Activated naive CD8-positive, alpha-beta T cell treated with anti-CD3 and anti-CD28 coated beads, Interleukin-2, amount 50 U/mL, for 24 hours (primary cell): ENCODE measurements around the gene RFLNA.
"Not testable (repeated sequence)": the region's sequence is repeated elsewhere in the genome, so short reads cannot be mapped to it uniquely, and the experiment has no call there.

Experiments
- ATAC-seq: fragments of 150-1000 bp; cut with Tn5 transposase; one replicate; pipeline ENCODE4 v1.10.0; 2021
- DNase-seq: peaks from one replicate; pipeline ENCODE4 v3.0.0; 2021
- H3K27ac Mint-ChIP-seq: one replicate; pipeline ENCODE4 v1.8.0; 2021; ENCODE audit warnings: mild to moderate bottlenecking, mixed read lengths
- H3K27me3 Mint-ChIP-seq: one replicate; pipeline ENCODE4 v1.8.0; 2021; ENCODE audit warnings: mixed read lengths
- H3K36me3 Mint-ChIP-seq: one replicate; pipeline ENCODE4 v1.8.0; 2021; ENCODE audit warnings: low read depth, mixed read lengths
- H3K4me1 Mint-ChIP-seq: one replicate; pipeline ENCODE4 v1.8.0; 2021; ENCODE audit warnings: mixed read lengths
- H3K4me3 Mint-ChIP-seq: one replicate; pipeline ENCODE4 v1.8.0; 2021; ENCODE audit warnings: mild to moderate bottlenecking, moderate library complexity, mixed read lengths
- H3K9me3 Mint-ChIP-seq: one replicate; pipeline ENCODE4 v1.8.0; 2021; ENCODE audit warnings: mixed read lengths

The RFLNA gene

DNA sequence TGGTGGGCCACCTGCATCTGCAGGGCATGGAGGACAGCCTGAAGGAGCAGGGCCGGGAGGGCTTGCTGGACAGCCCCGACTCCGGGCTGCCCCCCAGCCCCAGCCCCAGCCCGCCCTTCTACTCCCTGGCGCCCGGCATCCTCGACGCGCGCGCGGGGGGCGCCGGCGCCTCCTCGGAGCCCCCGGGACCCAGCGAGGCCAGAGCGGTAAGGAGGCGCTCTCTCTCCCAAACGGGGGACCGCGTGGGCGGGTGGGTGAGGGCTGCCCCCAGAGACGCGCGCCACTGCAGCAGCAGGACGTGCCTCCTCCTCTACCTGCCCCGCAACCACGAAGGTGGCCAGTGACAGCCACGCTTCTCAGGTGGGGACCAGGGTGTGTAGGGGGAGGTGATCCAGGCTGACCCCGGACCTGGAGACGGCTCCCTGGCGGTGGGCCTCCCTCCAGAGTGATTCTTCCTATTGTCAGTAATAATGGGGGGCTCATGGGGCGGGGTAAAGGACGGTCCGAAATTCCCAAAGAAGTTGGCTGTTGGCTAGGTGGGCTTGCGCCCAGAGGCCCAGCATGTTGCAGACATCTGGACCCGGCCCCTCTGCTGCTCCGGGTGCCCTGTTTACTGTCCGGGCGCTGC is 652 bp downstream of the RFLNA start:
- peaks cover 38% of the 10 kb centered on the region for H3K27me3 Mint-ChIP-seq
- H3K4me1 Mint-ChIP-seq, result peaks cover 2% of the 10 kb centered on the region
- no peak overlapping the region for H3K4me3 Mint-ChIP-seq
- H3K9me3 Mint-ChIP-seq, result no peaks in the 10 kb centered on the region
- H3K27ac Mint-ChIP-seq, result no peak overlapping the region
- no peaks in the 10 kb centered on the region for H3K36me3 Mint-ChIP-seq
- ATAC-seq (no peak), DNase-seq (no peak)

DNA sequence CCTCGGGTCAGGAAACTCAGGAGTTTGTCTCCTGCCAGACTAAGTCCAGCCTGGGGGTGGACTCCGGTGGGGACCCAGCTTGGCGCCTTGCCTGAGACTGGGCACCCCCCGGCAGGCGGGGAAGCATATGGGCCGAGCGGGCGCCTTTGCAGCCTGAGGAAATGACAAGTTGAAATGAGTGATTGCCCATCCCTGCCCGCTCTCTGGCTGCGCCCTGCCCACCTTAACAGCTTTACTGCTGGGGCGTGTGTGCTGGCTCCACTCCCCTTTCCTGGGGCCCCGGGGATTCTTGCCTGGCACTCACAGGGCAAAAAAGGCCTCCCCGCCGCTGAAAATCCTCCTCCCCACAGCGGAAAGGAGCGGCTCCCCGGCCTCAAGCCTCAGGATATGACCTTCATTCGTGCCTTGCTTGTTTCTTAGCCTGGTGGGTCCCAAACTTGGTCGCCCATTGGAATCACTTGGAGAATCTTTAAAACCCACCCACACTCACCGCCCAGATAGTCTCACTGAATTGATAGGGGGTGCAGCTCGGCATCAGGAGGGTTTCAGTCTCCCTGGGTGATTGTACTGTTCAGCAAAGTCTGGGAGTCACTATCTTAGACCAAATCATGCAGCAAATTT is 1.5 kb downstream of the RFLNA start:
- Mint-ChIP-seq H3K4me3 (no peak overlapping the region), H3K4me1 (peaks cover 2% of the 10 kb centered on the region), H3K27ac (no peak overlapping the region), H3K27me3 (peaks cover 38% of the 10 kb centered on the region), H3K9me3 (no peaks in the 10 kb centered on the region), H3K36me3 (no peaks in the 10 kb centered on the region)
- ATAC-seq (no peak), DNase-seq (no peak)

DNA sequence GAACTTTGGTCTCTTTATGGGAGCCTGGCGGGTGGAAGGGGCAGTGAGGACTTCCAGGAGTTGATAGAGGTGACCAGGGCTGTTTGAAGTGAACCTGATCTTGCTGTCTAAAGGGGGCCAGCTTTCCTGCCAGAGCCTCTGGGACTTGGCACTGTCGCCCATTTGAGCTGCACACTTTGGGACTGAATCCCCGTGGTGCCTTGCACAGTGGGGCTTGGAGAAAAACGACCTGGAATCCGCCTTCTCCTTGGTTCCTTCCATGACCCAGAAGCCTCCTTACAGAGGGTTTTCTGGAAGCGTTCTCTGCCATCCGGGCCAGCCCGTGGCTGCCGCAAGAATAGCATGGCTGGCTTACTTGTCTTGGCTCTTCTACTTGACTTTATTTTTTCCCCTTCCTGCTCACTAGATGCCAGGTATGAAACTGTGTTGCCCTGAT is 2.0 kb downstream of the RFLNA start:
- peaks cover 38% of the 10 kb centered on the region for H3K27me3 Mint-ChIP-seq

DNA sequence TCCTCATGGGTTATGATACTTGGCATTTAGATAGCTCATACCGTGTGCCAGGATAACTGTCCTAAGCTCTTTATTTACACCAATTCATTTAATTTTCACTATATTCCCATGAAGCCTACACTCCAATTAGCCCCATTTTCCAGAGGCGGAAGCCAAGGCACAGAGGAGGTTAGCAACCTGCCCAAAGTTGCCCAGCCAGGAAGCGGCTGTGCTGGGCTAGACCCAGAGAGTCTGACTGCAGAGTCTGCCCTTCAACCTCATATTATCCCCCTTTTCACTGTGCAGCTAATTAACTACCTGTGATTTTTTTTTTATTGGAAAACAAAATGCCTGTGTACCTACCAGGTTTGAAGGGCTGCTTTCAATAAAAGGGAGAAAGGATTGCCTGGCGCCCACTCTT is 2.5 kb downstream of the RFLNA start:
- Mint-ChIP-seq H3K36me3 (no peaks in the 10 kb centered on the region), H3K27me3 (peaks cover 38% of the 10 kb centered on the region), H3K4me3 (no peak overlapping the region), H3K9me3 (no peaks in the 10 kb centered on the region), H3K4me1 (peaks cover 2% of the 10 kb centered on the region), H3K27ac (no peak overlapping the region)
- ATAC-seq, result no peak
- no peak for DNase-seq

More for the DNA sequence above, 2.0 kb downstream of the RFLNA start:
- no peak overlapping the region for H3K27ac Mint-ChIP-seq
- peaks cover 2% of the 10 kb centered on the region for H3K4me1 Mint-ChIP-seq
- DNase-seq (no peak), ATAC-seq (peak; percentile 25)
- no peak overlapping the region for H3K4me3 Mint-ChIP-seq
- no peaks in the 10 kb centered on the region for H3K36me3 Mint-ChIP-seq
- no peaks in the 10 kb centered on the region for H3K9me3 Mint-ChIP-seq

DNA sequence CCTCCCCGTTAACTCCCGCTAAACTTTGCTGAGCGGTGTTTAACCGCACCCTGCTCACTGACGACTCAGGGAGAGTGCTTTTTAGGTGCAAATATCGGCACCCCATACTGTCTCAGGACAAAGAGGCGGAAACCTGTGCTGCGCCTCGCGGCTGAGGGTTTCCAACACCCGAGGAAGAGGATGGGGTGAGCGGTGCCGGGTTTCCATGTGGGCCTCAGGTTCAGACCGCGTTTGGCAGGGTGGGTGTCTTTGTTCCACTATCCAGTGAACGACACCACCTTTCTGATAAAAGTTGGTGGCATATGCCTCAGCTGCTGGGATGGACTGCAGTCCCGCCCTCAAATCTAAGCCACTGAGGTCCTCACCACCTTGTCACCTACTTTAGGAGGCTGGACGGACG is 3.0 kb downstream of the RFLNA start:
- Mint-ChIP-seq H3K4me1 (peaks cover 2% of the 10 kb centered on the region), H3K27me3 (peaks cover 37% of the 10 kb centered on the region), H3K9me3 (no peaks in the 10 kb centered on the region), H3K4me3 (no peak overlapping the region), H3K27ac (no peak overlapping the region), H3K36me3 (no peaks in the 10 kb centered on the region)
- ATAC-seq, result no peak
- DNase-seq, result no peak

DNA sequence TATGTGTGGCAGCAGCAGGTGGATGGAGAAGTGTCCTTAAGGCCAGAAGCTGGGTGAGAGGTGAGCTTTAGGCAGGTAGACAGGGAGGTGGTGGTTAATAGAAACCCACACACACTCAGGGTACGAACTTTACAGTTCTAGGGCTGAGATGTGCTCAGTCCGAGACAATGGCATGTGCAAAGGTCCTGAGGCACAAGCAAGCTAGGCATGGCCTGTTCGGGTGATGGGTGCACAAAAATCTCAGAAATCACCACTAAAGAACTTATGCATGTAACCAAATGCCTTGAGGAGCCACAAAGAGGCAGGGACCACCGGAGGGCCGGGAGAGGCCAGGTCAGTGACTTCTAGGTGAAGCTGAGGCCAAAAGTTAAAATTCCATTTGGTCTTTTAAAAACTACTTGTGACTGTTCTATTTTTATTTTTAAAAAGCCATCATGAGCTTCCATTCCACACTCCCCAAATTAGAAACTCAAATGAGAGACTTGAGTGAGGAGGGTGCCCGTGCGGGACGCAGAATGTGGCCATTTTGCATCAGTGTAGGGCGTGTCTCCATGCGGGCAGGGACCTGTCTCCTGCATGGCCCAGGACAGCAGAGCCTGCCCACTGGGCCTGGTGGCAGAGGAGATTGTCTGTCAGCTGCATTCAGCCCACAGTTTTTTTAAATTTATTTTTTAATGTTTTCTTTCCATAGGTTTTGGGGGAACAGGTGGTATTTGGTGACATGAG is 4.0 kb downstream of the RFLNA start:
- Mint-ChIP-seq H3K36me3 (no peaks in the 10 kb centered on the region), H3K4me1 (peaks cover 2% of the 10 kb centered on the region), H3K27ac (no peak overlapping the region), H3K9me3 (no peaks in the 10 kb centered on the region), H3K4me3 (no peak overlapping the region), H3K27me3 (peaks cover 31% of the 10 kb centered on the region)
- no peak for DNase-seq
- no peak for ATAC-seq

DNA sequence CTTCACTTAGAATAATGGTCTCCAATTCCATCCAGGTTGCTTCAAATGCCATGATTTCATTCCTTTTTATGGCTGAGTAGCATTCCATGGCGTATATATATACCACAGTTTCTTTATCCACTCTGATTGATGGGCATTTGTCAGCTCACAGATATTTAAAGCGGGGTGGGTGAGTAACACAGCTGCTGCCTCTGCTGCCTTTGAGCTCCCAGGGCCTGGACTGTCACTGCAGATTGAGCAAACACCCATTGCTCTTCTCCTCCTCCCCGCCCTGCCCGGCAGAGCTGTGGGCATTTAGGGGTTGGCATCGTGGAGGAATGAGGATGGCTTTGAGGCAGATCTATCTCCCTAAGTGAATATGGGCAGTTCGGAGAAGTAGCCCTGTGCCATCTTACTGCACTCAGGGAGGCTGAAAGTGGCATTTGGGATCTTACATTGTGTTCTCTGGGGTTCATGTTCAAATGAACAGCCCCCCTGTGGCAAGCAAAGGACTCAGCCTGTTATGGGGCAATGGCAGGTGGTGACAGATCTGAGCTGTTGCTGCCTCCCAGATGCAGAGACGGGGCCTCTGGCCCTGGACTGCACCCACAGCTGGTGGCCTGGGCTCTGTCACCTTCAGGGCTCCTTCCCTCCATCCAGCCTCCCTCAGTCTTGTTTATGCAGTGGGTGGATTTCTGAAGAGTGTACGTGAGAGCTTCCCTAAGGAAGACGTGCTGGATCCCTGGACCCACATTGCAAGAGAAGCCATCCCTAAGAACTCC is 4.9 kb downstream of the RFLNA start:
- ATAC-seq, result no peak
- no peak overlapping the region for H3K27ac Mint-ChIP-seq
- no peaks in the 10 kb centered on the region for H3K9me3 Mint-ChIP-seq
- no peak for DNase-seq
- peaks cover 2% of the 10 kb centered on the region for H3K4me1 Mint-ChIP-seq
- H3K27me3 Mint-ChIP-seq, result peaks cover 22% of the 10 kb centered on the region
- no peaks in the 10 kb centered on the region for H3K36me3 Mint-ChIP-seq
- H3K4me3 Mint-ChIP-seq, result no peak overlapping the region

DNA sequence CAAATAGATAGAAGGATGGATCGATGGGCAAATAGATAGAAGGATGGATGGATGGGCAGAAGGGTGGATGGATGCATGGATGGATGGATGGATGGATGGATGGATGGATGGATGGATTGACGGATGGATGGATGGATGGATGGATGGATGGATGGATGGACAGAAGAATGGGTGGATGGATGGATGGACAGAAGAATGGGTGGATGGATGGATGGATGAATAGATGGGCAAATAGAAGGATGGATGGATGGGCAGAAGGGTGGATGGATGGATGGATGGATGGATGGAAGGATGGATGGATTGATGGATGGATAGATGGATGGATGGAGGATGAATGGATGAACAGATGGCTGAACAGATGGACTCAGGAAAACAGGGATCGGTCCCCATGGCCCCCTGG is 5.8 kb downstream of the RFLNA start:
- not testable (repeated sequence) for H3K27ac Mint-ChIP-seq, H3K9me3 Mint-ChIP-seq, H3K36me3 Mint-ChIP-seq, DNase-seq, H3K4me1 Mint-ChIP-seq, ATAC-seq, H3K4me3 Mint-ChIP-seq
- peaks cover 22% of the 10 kb centered on the region for H3K27me3 Mint-ChIP-seq

DNA sequence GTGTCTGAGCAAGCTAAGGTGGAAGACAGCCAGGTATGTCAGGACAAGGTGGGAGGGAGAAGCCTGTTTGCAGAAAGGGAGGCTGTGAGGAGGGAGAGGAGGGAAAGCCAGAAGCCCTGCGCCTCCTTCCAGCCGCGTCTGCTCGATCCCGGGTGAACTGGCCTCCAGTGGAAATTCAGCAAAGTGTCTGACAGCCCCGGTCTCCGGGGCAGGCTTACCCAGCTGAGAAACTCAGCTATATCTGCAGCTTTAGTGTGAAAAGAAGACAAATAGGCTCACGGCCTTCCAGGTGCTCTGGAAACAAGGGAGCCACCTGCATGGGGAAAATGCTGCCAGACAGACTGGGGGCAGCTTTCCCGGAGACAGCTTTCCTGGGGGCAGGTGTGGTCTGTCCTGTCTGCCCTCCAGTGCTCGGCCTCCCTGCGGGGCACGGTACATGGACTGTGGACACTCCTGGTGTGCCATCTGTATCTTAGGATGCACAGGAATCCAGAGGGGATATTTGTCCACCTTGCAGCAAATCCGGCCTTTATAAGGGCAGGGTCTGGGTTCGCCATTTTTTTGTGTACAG is 6.3 kb downstream of the RFLNA start:
- DNase-seq (no peak), ATAC-seq (no peak)
- Mint-ChIP-seq H3K27me3 (peaks cover 16% of the 10 kb centered on the region), H3K36me3 (no peaks in the 10 kb centered on the region), H3K4me3 (no peak overlapping the region), H3K4me1 (no peaks in the 10 kb centered on the region), H3K9me3 (no peaks in the 10 kb centered on the region), H3K27ac (no peak overlapping the region)

DNA sequence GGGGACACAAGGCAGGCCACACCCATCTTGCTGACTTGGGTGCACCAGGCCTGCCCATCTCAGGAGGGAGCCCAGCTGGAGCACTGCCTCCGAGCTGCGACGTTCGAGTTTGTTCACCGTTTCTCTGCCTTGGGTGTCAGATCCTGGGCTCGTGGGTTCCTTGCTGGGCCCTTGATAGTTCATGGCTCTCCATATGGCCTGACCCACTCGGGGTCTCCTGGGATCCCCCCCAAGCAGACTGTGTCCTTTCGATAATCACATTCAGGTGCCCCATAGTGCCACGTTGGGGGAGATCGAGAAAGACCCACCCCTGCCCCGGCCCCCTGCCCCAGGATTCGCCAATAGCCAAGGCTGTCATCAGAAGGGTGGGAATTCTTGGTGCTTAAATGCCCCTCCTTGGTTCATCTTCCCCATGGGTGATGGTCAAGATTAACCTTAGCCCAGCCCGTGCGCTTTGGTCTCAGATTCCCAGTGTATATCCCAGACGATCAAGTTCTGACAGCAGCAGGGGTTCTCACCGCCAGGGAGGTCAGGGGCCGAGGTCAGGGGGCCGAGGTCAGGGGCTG is 7.4 kb downstream of the RFLNA start:
- H3K4me3 Mint-ChIP-seq, result no peak overlapping the region
- no peaks in the 10 kb centered on the region for H3K36me3 Mint-ChIP-seq
- no peak overlapping the region for H3K27ac Mint-ChIP-seq
- H3K4me1 Mint-ChIP-seq, result no peaks in the 10 kb centered on the region
- H3K27me3 Mint-ChIP-seq, result peaks cover 8% of the 10 kb centered on the region
- no peak for DNase-seq
- no peak for ATAC-seq
- H3K9me3 Mint-ChIP-seq, result no peaks in the 10 kb centered on the region

DNA sequence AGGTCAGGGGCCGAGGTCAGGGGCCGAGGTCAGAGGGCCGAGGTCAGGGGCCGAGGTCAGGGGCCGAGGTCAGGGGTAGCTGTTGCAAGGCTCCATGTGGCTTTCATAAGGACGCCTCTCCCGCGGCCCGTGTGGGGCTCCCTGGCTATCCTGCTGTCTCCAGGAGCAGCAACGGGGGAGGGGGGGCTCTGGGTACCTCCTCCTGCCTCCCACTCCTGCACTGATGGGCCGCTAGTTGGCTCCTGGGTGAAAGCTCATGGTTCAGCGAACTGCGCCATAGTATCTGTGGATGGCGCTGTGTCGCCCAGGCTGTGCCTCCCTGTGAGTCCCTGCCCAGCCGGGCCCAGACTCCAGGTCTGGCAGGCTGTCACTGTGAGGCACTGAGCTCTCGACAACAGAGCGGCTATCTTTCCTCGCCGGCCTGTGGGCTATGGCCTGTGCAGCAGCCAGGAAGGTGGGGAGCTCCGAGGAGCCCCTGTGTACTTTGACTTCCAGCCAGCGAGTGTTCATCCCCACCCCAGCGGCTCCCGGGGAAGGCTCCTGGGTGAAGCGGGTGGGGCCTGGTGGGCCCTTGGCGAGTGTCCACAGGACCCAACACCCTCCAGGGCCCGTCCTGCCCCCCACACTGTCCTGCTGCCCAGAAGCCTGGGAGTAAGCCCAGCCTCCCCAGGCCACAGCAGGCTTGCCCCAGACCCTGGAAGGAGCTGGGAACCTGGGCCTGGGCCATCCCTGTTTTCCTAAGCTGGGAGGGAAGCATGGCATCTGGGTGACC is 8.1 kb downstream of the RFLNA start:
- no peaks in the 10 kb centered on the region for H3K36me3 Mint-ChIP-seq
- H3K27me3 Mint-ChIP-seq, result peaks cover 3% of the 10 kb centered on the region
- no peaks in the 10 kb centered on the region for H3K9me3 Mint-ChIP-seq
- H3K4me1 Mint-ChIP-seq, result no peaks in the 10 kb centered on the region
- H3K27ac Mint-ChIP-seq, result no peak overlapping the region
- no peak for ATAC-seq
- H3K4me3 Mint-ChIP-seq, result no peak overlapping the region
- no peak for DNase-seq

DNA sequence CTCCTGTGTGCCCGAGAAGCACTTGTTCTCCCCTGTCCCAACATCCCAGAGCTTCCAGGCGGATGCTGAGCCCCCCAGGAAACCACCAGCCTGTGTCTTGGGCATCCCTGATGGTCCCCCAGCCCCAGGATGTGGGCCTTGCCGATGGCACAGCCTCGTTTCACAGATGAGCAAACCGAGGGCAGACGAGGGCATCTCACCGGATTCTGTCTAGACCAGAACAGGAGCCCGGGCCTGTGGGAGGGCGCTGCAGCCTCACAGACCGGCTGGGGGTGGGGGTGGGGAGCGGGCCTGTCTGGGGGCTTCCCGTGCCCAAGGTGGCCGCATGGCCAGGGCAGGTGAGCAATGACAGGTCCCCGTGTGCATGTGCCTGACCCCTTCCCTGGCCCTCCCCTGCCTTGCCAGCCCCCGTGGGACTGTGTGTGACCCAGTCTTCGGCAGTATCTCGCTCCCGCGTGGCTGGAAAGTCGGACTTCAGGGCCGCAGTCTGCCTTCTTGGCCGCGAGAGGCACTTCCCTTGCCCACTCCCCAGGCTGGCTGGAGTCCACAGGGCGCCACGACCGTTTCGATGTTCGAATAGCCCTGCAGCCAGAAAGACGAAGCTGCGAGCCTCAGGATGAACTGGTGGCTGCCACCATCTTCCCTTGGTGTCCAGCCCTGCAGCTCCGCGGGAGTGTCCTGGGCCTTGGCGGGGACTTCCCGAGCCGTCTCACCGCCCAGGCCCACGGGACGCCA is 8.9 kb downstream of the RFLNA start:
- H3K27ac Mint-ChIP-seq, result no peak overlapping the region
- no peak for ATAC-seq
- H3K4me3 Mint-ChIP-seq, result no peak overlapping the region
- H3K9me3 Mint-ChIP-seq, result no peaks in the 10 kb centered on the region
- no peaks in the 10 kb centered on the region for H3K27me3 Mint-ChIP-seq
- no peaks in the 10 kb centered on the region for H3K4me1 Mint-ChIP-seq
- DNase-seq, result no peak
- H3K36me3 Mint-ChIP-seq, result no peaks in the 10 kb centered on the region

DNA sequence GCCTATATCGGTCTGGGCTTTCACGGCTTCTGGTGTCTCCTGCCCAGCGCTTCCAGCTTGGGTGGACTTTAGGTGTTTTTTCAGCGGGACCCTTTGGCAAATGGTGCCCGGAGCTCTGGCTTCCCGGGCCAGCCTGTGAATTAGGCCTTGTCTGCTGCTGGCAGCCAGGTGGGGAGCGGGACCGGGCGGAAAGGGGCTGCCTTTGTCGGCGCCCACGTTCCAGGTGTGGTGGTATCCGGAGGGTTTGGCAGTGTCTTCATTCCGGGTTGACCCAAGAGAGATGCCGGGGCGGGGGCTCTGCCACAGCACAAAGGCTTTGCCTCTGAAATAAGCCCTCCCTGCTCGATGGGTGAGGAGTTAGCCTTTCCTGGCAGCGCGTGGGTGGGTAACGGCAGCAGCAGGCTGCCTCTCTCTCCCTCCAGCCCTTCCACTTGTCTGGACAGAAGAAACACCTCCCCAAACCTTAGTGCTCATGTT is 9.5 kb downstream of the RFLNA start:
- no peak for ATAC-seq
- DNase-seq, result no peak
- Mint-ChIP-seq H3K27me3 (no peaks in the 10 kb centered on the region), H3K36me3 (no peaks in the 10 kb centered on the region), H3K9me3 (no peaks in the 10 kb centered on the region), H3K4me1 (no peaks in the 10 kb centered on the region), H3K27ac (no peak overlapping the region), H3K4me3 (no peak overlapping the region)
